Peyer's patch (tissue), 4 donors: ENCODE results near the gene FGFRL1.

Experiments
- CTCF ChIP-seq, 6 experiments: fragments of 450-650 bp in 4 of 6; fragments of 200-600 bp in 2 of 6; sonication (generic) in 1 of 6; IDR thresholded peaks; one replicate each; pipeline ENCODE4 v1.5.1; 2017 to 2019; ENCODE audit warnings: antibody characterized with exemption in 6 of 6, mild to moderate bottlenecking in 3 of 6, moderate library complexity in 1 of 6
- POLR2A ChIP-seq, 2 donors: fragments of 450-650 bp; IDR thresholded peaks; one replicate each; pipeline ENCODE4 v1.5.1; 2017; ENCODE audit warnings: antibody characterized with exemption in 2 of 2, mild to moderate bottlenecking in 2 of 2, moderate library complexity in 2 of 2

- no peak for TF ChIP-seq POLR2A (IDR thresholded peaks at IDR 0.05)
- no peak for TF ChIP-seq CTCF (IDR thresholded peaks at IDR 0.05)
These were observed 13.6 kb downstream of the FGFRL1 start for GRCh38 chr4:1024882-1025545.
